GM15510 (cell line): ENCODE results near the gene RBM19.

Experiments used
- POLR2A ChIP-seq: IDR thresholded peaks from 3 replicates; pipeline ENCODE4 v1.6.1; 2011; ENCODE audit warnings: borderline replicate concordance; ENCODE audit not compliant: insufficient read length; ENCODE audit errors: extremely low read depth

RBM19 gene

DNA sequence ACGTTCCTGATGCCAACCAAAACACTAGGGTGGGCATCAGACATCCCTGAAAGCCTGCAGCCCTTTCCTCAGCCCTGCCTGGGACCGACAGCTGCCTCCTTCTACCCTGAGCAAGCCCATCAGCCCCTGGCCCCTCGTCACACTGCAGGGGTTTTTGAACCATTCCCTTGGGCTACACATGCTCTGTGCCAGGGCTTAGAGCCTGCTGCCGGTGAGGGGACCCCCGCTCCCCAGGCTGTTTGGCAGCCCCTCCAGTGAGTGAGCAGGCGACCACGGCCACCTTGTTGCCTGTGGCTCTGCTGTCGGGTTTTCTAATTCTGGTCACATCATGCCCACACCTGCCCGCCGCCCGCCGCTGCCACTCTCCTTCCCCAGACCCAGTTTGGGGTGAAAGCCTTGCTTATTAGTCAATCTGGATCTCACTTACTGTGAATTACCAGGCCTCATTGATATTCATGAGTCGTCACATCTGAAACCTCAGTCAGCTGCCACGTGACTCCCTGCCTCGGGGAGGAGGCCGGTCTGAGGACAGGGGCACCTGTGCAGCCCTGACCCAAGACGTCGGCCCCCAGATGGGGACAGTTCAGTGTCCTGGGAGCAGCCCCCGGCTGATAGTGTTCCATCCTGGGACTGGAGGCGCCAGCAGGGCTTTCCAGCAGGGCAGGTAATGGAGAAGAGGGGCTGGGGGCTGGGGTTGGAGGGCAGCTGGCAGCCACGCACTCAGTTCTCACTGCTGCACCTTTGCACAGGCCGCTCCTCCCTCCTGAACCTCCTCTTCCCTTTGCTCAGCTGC, 163.0 kb downstream of the RBM19 start:
- TF ChIP-seq POLR2A: no peak

DNA sequence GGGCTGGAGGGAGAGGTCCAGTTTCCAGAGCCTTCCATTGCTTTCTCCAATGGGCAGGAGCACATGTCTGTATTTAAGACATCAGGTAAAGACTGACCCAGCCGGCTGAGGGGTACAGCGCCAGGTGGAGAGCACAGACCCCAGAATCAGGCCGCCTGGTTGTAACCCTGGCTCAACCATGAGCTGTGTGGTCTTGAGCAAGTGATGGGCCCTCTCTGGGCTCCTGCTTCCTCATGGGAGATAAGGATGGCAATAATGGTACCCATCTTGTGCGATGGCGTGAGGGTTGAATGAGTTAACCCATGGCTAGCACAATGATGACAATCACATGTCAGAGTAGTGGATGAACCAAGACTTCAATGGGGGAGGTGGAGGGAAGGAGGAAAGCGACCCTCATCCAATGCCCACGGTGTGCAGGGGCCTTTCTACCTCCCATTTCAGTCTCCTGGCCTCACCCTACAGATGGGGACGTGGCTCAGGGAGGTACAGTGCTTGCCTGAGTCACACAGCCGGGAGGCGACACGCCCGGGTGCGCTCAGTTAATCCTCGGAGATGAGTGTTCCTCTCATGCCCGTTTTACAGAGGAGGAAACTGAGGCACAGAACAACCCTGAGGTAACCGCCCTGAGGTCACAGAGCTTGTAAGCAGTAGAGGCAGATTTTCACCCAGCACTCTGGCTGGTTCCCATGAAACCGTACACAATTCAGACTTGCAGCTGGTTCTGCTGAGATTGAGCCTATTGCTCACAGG, 163.9 kb downstream of the RBM19 start:
- TF ChIP-seq POLR2A: no peak

DNA sequence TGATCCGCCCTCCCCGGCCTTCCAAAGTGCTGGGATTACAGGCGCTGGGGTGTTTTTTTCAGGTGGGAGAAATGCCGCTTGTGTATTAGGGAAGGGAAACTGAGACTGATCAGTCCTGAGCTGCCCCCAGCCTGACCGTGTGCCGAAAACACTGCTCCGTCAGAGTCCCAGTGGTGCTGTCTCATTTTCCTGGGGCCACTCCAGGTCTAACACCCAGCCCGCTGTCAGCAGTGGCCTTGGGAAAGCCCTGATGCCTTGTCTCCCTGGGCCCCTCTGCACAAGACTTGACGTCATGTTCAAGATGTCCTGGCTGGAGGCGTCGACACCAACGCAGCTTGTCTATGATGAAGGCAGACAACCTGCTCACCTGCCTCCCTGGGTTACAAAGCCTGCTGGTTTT, 165.9 kb downstream of the RBM19 start:
- no peak for TF ChIP-seq POLR2A

DNA sequence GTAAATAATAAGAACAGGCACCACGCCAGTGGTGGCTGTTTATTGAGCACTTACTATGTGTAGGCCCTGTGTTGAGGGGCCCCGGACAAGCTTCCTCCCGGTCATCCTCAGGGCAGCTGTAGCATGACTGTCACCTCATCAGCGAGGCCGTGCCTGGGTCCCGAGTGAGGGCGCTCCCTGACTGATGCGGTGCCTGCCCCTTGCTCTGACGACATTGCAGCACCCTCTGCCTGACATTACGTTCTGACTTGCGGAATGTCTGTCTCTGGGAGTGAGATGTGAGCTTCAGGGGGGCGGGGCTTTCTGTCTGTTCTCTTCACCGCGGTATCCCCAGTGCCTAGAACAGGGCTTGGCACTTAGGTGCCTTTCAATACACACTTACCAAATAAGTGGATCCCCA, 167.6 kb downstream of the RBM19 start:
- no peak for TF ChIP-seq POLR2A

DNA sequence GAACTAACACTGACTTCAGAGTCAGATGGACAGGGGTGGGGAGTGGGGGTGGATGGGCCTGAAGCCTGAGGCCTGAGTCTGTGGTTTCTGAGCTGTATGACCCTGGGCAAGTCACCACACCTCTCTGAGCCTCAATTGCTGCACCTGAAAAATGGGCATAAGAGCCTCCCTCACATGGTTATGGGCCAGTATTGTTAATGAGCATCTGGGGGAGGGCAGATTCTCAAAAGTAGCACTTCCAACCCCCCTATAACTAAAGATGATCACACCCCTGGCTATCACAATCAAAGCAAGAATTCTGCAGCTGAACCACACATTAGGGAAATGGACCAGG, 168.6 kb downstream of the RBM19 start:
- no peak for TF ChIP-seq POLR2A

DNA sequence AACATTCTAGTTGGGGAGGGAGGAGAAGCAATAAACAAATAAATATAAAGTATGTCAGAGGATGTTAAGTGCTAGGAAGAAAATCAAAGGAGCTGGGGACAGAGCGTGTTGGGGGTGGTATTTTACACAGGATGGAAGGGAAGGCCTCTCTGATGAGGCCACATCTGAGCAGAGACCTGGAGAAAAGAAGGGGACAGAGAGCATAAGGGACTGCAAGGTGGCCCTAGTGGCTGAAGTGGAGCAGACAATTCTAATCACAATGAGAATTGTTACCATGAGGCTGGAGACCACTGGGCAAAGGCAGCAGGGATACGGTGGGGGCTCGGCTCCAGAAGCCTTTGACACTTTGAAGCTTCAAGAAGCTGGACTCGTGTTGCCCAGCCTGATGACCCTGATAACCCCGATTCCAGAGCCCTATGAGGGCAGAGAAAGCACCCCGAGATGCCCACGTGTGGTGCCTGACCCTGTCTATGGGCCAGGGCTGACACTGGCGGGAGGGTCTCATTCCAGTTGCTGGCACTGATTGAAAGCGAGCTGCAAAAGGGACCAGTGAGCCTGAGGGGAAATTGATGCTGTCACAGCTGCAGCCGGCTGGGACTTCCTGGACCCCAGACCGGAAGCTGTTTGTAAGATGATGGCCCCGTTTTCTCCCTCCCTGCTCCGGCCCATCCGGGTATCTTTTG, 169.1 kb downstream of the RBM19 start:
- no peak for TF ChIP-seq POLR2A

DNA sequence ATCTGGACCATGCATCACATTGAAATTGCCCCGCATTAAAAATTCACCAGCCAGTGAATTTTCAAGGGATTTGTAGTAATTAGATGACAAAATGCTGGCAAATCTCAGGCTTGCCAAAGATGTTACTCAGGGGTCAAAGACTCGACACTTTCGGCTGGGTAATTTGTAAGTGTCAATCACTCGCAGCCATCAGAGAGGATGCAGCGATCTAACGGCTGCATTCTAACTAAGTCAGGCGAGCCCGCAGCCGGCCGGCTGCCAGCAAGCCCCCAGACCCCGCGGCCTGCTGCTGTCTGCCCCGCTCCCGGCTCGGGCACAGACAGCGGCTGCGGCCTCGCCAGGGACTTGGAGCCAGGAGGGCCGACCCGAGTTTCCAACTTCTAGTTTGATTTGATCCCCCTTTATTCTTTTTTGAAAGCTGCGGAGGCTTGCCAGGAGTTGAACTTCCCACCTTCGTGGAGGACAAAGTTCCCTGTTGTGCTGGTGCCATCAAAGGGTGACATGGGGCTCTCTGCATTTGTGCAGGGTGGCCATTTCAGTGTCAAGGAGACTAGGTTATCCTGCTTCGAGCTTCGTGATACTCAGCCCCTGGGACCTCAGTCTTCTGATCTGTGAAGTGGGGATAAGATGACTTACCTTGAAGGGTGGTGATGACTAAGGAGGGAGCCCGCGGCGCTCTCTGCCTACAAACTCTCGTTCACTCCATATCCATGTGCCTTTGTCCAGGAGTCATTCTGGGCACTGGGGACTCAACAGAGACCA, 169.9 kb downstream of the RBM19 start:
- TF ChIP-seq POLR2A: no peak

DNA sequence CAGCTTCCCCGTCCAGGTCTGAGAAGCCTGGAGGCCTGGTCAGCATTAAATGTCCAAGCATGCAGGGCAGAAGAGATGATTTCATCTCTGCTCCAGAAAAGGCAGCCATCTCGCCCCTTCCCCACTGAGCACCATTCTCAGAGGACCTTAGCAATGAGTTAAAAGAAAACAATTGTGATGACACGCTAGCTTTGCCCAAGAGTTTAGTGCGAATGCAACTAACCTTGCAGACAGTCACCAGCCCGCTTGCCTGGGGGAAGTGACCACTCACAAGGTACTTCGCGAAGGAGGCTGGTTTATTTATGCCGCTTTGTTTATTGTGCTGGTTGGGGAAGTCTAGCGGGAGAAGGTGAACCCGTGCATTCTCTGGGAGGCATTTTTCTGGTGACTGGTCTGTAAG, 170.7 kb downstream of the RBM19 start:
- TF ChIP-seq POLR2A: no peak

DNA sequence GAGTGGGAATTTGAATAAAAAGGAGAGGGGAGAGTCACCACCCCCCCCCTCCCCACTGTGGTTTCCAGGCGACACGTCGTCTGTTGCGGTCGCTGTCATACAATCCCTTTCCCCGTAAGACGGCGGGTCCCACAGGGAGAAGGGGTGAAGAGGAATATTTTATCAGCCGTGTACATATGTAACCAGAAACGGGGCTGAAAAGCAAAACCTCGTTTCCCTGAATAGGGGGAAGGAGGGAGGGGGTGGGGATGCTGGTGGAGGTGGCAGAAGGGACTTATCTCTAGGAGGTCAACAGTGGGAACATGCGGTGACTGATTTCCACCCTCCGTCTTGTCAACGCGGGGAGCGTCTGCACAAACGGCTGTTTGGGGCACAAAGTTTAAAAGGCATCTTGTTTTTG, 171.4 kb downstream of the RBM19 start:
- TF ChIP-seq POLR2A: no peak

DNA sequence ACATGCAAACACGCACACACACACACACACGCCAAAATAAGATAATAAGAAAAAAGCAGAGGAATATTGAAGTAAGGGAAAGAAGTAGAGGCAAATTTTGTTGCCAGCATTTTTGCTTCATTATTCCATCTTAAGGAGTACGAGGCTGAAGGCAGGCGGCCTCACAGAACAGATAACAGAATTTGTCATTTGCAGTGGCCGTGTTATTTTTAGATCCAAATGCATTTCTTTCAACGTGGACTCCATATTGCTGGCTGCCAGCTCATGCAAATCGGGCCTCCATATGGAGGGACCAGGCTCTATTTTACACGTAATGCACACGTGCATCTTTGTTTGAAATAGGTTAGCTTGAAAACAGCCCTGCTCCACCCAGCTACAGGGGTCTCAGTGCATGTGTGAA, 172.9 kb downstream of the RBM19 start:
- no peak for TF ChIP-seq POLR2A

DNA sequence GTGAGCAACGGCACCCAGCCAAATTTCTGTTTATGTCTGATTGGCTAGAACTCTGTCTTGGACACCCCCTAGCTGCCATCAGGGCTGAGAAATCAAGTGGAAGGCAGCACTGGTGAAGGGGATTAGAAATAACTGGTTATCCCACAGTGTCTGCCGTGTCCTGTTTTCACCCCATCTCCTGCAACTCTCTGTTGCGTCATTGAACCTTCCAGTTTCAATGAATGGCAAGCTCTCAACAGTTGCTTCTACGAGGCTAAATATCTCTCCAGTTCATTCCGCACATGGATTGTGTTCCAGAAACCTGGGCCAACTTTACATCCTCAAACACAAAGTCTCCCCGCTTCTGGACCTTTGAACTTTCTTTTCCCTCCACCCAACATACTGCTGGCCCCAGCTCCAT, 173.7 kb downstream of the RBM19 start:
- TF ChIP-seq POLR2A: no peak

DNA sequence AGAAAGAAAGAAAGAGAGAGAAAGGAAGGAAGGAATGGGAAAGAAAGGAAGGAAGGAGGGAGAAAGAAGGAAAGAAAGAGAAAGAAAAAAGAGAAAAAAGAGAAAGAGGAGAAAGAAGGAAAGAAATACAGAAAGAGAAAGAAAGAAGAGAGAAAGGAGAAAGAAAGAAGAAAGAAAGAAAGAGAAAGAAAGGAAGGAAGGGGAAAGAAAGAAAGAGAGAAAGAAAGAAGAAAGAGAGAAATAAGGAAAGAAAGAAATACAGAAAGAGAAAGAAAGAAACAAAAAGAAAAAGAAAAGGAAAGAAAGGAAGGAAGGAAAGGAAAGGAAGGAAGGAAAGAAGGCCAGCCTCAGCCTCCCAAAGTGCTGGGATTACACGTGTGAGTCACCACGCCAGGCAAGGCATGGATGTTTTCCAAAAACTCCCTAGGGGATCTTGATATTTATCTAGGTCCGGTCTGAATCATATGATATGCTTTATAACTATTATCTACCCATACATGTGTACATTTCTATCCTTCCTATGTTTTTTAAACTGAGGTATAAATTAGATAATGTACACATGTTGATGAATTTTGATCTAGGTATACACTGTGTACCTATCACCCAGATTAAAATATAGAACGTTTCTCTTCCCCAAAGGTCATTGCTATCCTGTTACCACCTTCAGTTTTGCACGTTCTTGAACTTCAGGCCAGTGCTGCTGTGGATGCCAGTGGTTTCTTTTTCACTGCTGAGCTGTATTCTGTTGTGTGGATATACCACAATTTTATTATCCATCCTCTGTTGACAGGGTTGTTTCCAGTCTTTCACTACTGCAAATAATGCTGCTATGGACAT, 177.9 kb downstream of the RBM19 start:
- TF ChIP-seq POLR2A: no peak

DNA sequence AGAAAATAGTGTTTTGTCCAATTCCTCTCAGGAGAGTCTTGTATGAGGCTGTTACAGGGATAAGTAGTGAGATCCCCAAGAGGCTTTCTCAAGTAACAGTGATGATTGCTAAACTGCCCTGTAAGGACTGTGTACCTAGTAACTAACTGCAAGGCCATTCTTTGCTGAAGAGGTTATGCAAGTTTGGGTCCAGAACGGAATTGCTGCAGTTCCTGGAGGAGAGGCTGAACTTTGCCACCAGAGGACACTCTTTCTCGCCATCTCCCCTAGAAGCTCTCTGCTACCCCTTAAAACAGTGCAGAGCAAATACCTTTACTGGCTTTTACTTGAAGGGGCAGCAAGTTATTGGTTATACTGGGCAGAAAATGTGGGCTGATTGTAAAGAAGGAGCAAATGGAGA, 180.0 kb downstream of the RBM19 start:
- TF ChIP-seq POLR2A: no peak

DNA sequence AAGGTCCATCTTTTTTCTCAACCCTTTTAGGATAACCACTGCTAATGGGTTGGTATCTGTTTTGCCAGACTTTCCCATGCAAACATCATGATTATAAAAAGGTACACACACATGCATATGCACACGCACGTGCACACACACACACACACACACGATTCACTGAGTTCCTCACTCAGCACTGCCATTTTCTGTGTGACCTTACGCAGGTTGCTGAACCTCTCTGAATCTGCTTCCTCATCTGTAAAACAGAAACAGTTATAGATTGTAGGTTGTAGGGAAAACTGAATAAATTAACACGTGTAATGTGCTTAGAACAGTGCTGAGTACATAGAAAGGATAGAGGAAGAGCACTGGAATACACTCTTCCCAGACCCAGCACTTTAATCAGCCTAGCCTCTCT, 182.3 kb downstream of the RBM19 start:
- TF ChIP-seq POLR2A: no peak

DNA sequence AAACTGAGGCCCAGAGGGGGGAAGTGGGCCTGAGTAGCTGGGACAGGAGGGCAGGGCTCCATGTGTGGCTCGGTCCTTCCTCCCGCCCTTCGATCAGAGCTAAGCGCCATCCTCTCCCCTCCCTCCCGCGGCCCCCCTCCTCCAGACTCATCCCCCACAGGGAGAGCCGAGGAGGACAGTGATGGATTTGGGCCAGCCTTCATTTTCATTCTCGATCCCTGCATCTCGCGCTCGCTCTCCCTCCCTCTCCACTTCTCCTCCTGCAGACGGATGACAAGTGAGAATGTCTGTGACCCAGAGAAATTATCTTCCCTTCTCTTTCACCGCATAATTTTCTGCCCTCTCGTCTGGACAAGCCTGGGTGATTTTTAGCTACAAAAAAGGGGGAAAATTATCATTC, 183.3 kb downstream of the RBM19 start:
- TF ChIP-seq POLR2A: no peak
